DMS53 (cell line): ENCODE data around the gene PRX.
A peak's percentile ranks its signal among the peaks of the same experiment; 100 is the strongest.

Experiments used
- DNase-seq: peaks from one replicate; lab custom pipeline; 2025; lab: John Stamatoyannopoulos, UW

Gene PRX

DNA sequence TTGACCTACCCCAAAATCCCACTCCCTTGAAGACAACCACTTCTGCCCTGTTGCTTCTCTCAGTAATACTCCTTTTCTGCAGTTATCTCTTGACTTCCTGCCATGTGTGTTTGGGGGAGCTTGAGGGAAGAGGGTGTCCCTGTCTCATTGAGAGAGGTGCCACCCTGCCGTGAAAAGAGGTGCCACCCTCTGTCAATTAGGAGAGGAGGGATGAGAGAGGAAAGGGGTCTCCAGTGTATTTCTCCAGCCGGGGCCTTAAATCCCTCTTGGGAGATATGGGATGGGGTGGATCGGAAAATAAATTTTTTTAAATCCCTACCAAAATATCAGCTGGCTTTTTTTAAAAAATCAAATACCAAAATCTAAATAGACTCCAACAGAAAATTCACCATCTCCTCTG, 48.2 kb downstream of the PRX start:
- no peak for DNase-seq

DNA sequence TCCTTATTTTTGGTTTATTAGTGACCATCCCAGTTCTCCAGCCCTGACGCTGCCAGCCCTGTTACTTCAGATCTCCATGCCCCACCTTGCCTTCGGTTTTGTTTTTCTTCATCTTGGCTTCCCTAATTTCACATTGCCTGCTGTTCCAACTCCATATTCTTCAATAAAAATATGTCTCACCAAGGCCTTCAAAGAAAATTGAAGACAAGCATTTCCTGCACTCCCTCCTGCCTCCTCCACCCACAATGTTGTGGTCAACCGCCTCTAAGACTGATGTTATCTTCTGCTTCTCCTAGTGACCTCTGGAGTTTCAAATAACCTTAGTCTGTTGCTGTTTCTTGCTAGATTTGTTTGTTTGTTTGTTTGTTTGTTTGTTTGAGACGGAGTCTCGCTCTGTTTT, 50.1 kb downstream of the PRX start:
- no peak for DNase-seq

DNA sequence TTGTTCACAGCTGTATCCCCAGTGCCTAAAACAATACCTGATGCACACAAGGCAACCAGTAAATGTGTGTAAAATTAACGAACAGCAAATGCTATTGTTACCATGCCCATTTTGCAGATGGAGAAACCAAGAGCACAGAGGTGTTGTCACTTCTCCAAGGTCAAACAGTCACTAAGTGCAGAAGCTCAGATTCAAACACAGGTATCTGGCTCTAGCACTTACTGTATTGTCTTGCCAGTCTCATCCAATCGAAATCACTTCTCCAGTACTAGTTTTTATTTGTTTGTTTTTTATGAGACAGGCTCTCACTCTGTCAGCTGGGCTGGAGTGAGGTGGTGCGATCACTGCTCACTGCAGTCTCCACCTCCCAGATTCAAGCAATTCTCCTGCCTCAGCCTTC, 51.0 kb downstream of the PRX start:
- DNase-seq: no peak

DNA sequence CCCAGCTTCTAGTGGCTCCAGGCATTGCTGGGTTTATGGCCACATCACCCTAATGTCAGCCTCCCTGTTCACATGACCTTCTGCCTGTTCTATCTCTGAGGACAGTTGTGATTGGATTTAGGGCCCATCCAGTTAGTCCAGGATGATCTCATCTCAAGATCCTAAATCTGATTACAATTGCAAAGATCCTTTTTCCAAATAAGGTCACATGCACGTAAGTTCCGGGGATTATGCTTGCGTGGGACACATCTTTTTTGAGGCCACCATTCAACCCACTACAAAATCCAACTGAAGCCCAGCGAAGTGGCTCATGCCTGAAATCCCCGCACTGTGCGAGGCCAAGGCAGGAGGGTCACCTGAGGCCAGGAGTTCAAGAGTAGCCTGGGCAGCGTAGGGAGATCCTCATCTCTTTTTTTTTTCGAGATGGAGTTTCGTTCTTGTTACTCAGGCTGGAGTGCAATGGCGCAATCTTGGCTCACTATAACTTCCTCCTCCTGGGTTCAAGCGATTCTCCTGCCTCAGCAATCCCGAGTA, 52.4 kb downstream of the PRX start:
- DNase-seq: no peak

DNA sequence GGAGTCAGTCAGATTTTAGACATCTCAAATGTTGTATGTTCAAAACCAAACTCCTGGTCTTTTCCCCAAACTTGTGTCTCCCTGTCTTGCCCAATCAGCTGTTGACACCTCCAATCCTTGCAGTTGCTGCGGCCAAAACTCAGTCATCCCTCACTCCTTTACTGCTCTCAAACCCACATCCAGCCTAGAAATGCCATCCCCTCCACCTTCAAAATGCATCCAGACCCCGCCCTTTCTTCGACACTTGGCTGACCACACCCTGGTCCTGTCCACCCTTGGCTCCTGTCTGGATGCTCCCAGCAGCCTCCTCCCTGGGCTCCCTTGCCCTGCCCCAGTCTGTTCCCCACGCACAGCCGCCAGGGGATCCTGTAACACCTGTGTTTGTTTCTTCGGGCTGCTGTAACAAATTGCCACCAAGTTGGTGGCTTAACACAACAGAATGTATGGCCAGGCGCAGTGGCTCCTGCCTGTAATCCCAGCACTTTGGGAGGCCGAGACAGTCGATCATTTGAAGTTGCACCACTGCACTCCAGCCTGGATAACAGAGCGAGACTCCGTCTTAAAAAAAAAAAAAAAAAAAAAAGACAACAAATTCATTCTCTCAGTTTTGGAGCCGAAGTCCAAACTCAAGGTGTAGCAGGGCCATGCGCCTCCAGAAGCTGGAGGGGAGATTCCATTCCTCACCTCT, 53.0 kb downstream of the PRX start:
- DNase-seq: no peak

DNA sequence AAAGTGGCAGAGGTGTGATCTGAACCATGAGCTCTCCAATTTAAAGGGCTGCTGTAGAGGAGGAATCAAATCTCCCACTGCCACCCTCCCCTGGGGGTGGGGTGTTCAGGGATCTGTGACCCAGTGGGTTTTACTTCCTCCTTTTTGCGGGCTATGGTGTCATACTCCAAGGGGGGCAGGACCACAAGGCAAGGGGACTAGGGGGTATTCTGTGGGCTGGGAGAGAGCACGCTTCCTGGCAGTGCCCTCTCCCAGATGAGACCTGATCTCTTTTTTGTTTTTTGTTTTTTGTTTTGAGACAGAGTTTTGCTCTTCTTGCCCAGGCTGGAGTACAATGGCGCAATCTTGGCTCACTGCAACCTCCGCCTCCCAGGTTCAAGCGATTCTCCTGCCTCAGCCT, 54.4 kb downstream of the PRX start:
- no peak for DNase-seq

DNA sequence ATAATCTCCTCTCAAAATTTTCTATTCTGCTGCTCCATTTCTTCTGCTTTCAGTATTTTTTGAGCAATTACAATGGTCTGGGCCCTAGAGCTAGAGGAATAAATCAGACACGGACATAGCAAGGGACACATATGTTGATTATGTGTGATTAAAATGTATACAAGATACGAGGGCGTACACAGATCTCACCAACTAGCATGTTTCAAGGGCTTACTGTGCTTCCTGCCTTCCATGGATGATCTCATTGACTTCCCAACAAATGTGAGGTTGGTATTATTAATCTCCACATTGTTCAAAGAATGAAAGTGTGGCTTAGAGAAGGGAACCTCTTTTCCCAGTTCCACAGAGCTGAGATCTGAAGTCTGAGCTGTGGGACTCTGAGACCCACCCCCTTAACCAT, 55.5 kb downstream of the PRX start:
- no peak for DNase-seq

DNA sequence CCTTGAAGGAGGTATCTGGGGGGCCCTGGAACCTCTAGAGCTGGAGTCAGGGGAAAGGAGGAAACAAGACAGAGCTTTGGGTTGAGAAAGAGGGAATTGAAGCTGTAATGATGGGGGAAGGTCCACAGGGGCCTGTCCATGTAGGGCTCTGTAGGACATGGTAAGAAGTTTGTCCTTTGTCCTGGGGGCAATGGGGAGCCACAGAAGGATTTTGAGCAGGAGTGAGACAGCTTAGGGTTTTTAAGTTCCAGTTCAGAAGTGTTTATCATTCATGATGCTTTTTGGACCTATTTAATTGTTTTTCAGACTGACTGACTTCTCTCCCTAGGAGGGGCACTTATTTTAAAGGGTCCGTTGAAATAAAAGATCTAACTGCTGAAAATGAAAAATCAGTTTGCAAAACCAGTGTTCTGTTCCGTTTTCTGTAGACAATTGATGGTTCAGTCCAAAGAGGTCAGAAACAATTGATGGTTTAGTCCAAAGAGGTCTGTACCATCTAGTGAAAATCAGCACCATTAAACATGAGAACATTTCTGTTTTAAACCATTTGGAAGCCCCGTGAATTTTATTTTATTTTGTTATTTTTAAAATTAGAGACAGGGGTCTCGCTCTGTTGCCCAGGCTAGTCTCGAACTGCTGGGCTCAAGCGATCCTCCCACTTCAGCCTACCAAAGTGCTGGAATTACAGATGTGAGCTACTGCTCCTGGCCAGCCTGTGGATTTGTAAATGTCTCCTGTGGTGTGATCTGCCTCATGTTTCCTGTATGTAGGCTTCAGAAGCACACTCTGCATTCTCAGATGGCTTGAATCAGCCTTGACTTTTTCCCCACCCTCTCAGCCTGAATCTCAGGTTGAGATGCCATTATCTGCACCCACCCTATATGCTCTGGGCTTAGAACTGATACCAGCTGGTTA, 56.2 kb downstream of the PRX start:
- DNase-seq: no peak

DNA sequence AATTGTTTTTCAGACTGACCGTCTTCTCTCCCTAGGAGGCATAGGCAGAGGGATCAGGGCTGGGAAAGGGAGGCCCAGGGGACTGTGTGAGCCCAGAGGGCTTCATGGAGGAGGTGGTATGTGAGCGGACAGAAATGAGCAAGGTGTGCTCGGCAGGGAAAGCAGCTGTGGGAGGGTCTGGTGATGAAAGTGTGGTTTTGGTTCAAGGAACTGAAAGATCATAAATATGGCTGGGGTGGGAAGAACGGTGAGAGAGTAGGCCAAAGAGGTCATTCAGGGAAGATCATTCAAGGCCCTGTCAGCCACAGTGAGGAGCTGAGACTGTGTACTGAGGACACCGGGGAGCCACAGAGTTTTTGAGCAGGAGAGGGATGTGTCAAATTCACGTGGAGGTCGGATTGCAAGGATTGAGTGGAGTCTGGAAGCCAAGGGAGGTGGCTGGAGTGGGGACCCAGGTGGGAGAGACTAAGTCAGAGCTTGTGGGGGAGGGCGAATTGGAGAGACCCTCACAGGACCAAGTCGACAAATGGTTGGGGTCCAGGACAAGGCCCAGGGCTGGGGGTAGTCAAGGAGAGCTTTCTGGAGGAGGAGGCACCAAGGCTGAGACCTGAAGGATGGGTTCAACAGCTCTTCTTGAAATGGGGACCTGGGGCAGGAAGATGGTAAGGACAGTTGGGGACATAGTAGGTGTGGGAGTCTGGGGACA, 57.0 kb downstream of the PRX start:
- no peak for DNase-seq

DNA sequence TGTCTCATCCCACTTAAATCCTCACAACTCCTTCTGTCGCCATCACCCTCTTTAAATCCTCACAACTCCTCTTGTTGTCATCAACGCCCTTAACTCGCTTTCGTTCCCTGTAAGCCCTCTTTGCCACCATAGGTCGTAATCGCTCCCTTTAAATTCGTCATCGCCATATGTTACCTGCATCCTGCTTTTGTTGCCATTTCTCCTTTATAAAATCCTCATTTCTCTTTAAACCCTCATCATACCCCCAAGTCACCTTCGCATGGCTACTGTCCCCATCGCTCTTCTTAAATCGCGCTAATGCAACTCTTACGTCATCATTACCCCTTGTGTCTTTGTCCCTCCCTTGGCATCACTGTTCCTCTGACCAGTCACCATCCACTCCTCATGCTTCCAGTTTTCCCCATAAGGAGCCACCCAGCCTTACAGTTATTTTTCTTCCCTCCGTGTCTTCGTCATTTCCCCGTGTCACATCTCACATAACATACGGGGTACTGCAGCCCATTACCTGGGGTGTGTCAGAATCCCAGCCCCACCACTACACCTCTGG, 64.1 kb downstream of the PRX start:
- DNase-seq: peak; percentile 78

DNA sequence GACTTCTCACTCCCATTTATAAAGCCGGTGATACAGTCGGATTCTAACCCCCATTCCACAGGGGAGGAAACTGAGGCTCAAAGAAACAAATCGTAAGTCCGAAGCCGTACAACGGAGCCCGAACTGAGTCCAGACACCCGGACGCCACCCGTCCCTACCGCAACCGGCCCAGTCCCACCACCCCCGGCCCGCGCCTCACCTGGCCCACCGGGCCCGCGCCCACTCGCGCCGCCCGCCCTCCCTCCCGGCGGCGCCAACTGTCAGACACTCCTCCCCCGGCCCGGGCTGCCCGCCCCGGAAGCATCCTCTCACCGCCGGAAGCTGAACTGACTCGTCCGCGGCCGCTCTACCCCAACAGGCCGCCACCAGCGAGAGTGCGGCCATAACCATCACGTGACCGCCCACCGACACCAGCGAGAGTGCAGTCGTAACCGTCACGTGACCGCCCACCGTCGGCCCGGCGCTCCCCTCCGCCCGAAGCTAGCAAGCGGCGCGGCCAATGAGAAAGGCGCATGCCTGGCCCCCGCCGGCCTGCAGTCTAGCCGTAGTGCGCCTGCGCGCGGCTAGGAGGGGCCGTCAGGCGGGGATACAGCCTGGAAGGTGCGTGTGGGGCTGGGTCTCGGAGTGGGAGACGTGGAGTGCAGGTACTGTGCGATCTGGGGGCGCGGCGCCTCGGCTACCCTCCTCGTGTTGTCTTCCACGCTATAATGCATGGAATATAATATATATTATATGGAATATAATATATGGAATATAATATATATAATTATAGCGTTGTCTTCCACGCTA, 64.9 kb downstream of the PRX start, which contains the start of the genes C19orf47 and PLD3:
TSS of gene C19orf47 (minus strand) at position 273 of the 789 bp plus-strand sequence. CDS start 6,540 bp downstream, outside the sequence.
TSS of gene PLD3 (plus strand) at position 571 of the 789 bp plus-strand sequence. CDS start 17,789 bp downstream, outside the sequence.
- peak; percentile 100 for DNase-seq

DNA sequence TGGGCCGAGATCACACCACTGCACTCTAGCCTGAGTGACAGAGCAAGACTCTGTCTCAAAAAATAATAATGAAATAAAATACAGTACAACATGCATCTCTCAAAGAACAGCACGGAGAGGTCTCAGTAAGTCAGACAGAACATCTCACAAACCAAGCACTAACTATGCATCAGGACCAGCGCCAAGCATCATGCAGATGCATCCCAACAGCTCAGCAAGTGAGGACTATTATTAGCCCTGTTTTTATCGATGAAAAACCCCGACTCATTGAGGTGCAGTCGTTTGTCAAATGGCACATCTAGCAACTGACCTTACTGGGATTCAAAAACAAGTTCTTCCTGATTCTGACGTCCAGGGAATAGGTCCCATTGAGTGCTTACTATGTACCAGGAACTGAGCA, 68.8 kb downstream of the PRX start:
- no peak for DNase-seq
